CD4-positive, alpha-beta T cell (primary cell): ENCODE results near the gene ATP6V1D. TPM values are rescaled to one million over a fixed set of nuclear protein-coding genes. Genes with fewer than 3 reads are reported as not detected.
"Not testable (repeated sequence)": the region's sequence is repeated elsewhere in the genome, so short reads cannot be mapped to it uniquely, and the experiment has no call there.

Source experiments
- ATAC-seq: fragments of 200-7000 bp; cut with Tn5 transposase; one replicate; pipeline ENCODE4 v1.10.0; 2022; ENCODE audit warnings: mild to moderate bottlenecking; ENCODE audit not compliant: poor library complexity
- CTCF ChIA-PET: fragments of 350-600 bp; sonication (Branson Sonifier 250); formaldehyde crosslinking; loops from one replicate; lab custom pipeline; 2021; ENCODE audit warnings: antibody characterized with exemption, inconsistent platforms; lab: Charles Lee
- POLR2A ChIA-PET: fragments of 350-600 bp; sonication (Branson Sonifier 250); formaldehyde crosslinking; loops from one replicate; lab custom pipeline; 2021; ENCODE audit warnings: antibody characterized with exemption, inconsistent platforms; lab: Charles Lee
- DNase-seq, 14 experiments: peaks; one replicate each; pipeline ENCODE4 v3.0.0-alpha.2; 2013 to 2020; ENCODE audit warnings: mixed read lengths in 2 of 14
- H3K27ac ChIP-seq, 2 donors: one replicate each; pipeline versions ENCODE4 v1.5.1 to v1.7.0; 2013; ENCODE audit warnings: low read length in 2 of 2, low read depth in 1 of 2, mild to moderate bottlenecking in 1 of 2
- H3K27me3 ChIP-seq, 2 experiments: 1 replicate in 1 of 2; 2 replicates in 1 of 2; pipeline versions ENCODE4 v1.6.1 to v1.7.0; 2013; ENCODE audit warnings: low read length in 2 of 2, control low read depth in 1 of 2, mild to moderate bottlenecking in 1 of 2, moderate library complexity in 1 of 2; ENCODE audit not compliant: insufficient read depth in 2 of 2, control insufficient read depth in 1 of 2
- H3K36me3 ChIP-seq: one replicate; pipeline ENCODE4 v1.6.1; 2013; ENCODE audit warnings: low read length, control low read depth; ENCODE audit not compliant: insufficient read depth
- H3K4me1 ChIP-seq: one replicate; pipeline ENCODE4 v1.6.1; 2013; ENCODE audit warnings: low read length, control low read depth; ENCODE audit not compliant: insufficient read depth
- H3K4me3 ChIP-seq: one replicate; pipeline ENCODE4 v1.5.1; 2013; ENCODE audit warnings: mild to moderate bottlenecking, low read length, moderate library complexity
- H3K9me3 ChIP-seq, 2 experiments: 1 replicate in 1 of 2; 2 replicates in 1 of 2; pipeline versions ENCODE4 v1.6.1 to v1.7.0; 2013; ENCODE audit warnings: low read length in 2 of 2, mild to moderate bottlenecking in 2 of 2, control low read depth in 1 of 2, moderate library complexity in 1 of 2; ENCODE audit not compliant: control insufficient read depth in 1 of 2, insufficient read depth in 1 of 2
- H3K27ac Mint-ChIP-seq: one replicate; pipeline ENCODE4 v1.8.0; 2020; ENCODE audit warnings: mixed read lengths
- H3K27me3 Mint-ChIP-seq: one replicate; pipeline ENCODE4 v1.8.0; 2021; ENCODE audit warnings: mixed read lengths
- H3K36me3 Mint-ChIP-seq: one replicate; pipeline ENCODE4 v1.8.0; 2021; ENCODE audit warnings: low read depth, mixed read lengths
- H3K4me1 Mint-ChIP-seq: one replicate; pipeline ENCODE4 v1.8.0; 2021; ENCODE audit warnings: low read depth, mixed read lengths
- H3K4me3 Mint-ChIP-seq: one replicate; pipeline ENCODE4 v1.8.0; 2020; ENCODE audit warnings: mild to moderate bottlenecking, mixed read lengths
- H3K9me3 Mint-ChIP-seq: one replicate; pipeline ENCODE4 v1.8.0; 2020; ENCODE audit warnings: mixed read lengths
- intact Hi-C, 2 experiments: fragments of 100-400 bp; cut with DNase I in 1 of 2; cut with micrococcal nuclease in 1 of 2; formaldehyde crosslinking; loops; one replicate each; pipeline versions ENCODE4 v1.15.1 to v1.9.0; 2023 to 2025; cut with DNase I, micrococcal nuclease
- total RNA-seq, 174 experiments: library from RNA in 2 of 174; stranded (reverse) in 2 of 174; gene quantifications; one replicate each; pipeline ENCODE4 v1.2.3 and lab custom pipeline; 2021 to 2026
- TF ChIP-seq, protein P1 (sequence below): fragments of 200-600 bp; IDR thresholded peaks from one replicate; pipeline ENCODE4 v1.8.0; 2022; ENCODE audit warnings: antibody characterized with exemption, mild to moderate bottlenecking

ATP6V1D gene
- total RNA-seq, 2 experiments from 2014 or later = 25.2 to 36.2 TPM

GRCh38 chr14:67352055-67352454 is 7.5 kb downstream of the ATP6V1D start:
- no peaks in the 10 kb centered on the region for H3K4me1 ChIP-seq
- H3K27ac ChIP-seq = no peak overlapping the region
- H3K4me3 ChIP-seq = no peak overlapping the region
- DNase-seq (no peak), ATAC-seq (no peak)
- no peaks in the 10 kb centered on the region for H3K9me3 ChIP-seq
- ChIA-PET POLR2A (no interaction called here), CTCF (interaction anchor here (1.2 kb wide), 1 partner anchor 8 kb away, joined by 3 read pairs; the partner anchor contains the start of genes ATP6V1D and EIF2S1)
- H3K4me3 Mint-ChIP-seq = no peak overlapping the region
- H3K9me3 Mint-ChIP-seq = no peaks in the 10 kb centered on the region
- H3K36me3 ChIP-seq = peaks cover 36% of the 10 kb centered on the region
- peaks cover 51% of the 10 kb centered on the region for H3K36me3 Mint-ChIP-seq
- no peaks in the 10 kb centered on the region for H3K27me3 ChIP-seq
- no peak overlapping the region for H3K27ac Mint-ChIP-seq
- intact Hi-C loops = no loop called here
- TF ChIP-seq, protein P1, sequence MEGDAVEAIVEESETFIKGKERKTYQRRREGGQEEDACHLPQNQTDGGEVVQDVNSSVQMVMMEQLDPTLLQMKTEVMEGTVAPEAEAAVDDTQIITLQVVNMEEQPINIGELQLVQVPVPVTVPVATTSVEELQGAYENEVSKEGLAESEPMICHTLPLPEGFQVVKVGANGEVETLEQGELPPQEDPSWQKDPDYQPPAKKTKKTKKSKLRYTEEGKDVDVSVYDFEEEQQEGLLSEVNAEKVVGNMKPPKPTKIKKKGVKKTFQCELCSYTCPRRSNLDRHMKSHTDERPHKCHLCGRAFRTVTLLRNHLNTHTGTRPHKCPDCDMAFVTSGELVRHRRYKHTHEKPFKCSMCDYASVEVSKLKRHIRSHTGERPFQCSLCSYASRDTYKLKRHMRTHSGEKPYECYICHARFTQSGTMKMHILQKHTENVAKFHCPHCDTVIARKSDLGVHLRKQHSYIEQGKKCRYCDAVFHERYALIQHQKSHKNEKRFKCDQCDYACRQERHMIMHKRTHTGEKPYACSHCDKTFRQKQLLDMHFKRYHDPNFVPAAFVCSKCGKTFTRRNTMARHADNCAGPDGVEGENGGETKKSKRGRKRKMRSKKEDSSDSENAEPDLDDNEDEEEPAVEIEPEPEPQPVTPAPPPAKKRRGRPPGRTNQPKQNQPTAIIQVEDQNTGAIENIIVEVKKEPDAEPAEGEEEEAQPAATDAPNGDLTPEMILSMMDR = no peak
- peaks cover 23% of the 10 kb centered on the region for H3K4me1 Mint-ChIP-seq
- no peaks in the 10 kb centered on the region for H3K27me3 Mint-ChIP-seq

DNA sequence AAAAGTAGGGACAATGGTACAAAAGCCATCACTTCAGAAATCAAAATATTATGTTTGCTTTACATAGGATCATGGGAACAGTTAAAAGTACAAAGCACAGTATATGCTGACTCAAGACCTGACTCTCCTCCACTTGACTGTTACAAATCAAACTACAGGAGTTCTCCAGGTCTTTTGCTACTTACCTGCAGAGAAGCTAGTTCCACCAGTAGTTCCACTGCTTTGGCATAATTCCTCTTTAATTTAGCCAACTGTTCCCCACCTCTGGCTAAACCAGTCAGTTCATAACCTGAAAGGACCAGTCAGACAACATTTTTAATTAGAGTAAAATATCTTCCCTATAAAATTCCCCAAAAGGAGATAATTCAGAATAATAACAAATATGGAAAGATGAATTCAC is 14.0 kb downstream of the ATP6V1D start:
- TF ChIP-seq, protein P1 = no peak
- H3K27me3 ChIP-seq = no peaks in the 10 kb centered on the region
- Mint-ChIP-seq H3K9me3 (no peaks in the 10 kb centered on the region), H3K27me3 (no peaks in the 10 kb centered on the region), H3K36me3 (peaks cover 75% of the 10 kb centered on the region), H3K4me1 (no peaks in the 10 kb centered on the region), H3K4me3 (no peak overlapping the region), H3K27ac (no peak overlapping the region)
- peaks cover 67% of the 10 kb centered on the region for H3K36me3 ChIP-seq
- no peaks in the 10 kb centered on the region for H3K4me1 ChIP-seq
- H3K27ac ChIP-seq = no peak overlapping the region
- intact Hi-C loops = no loop called here
- no peaks in the 10 kb centered on the region for H3K9me3 ChIP-seq
- no peak for ATAC-seq
- ChIA-PET CTCF (no interaction called here), POLR2A (no interaction called here)
- DNase-seq = no peak
- H3K4me3 ChIP-seq = no peak overlapping the region

- Histone ChIP-seq H3K9me3 (no peaks in the 10 kb centered on the region), H3K36me3 (peaks cover 60% of the 10 kb centered on the region), H3K27ac (no peak overlapping the region), H3K27me3 (no peaks in the 10 kb centered on the region), H3K4me1 (no peaks in the 10 kb centered on the region), H3K4me3 (no peak overlapping the region)
- DNase-seq = no peak
- intact Hi-C loops = no loop called here
- ChIA-PET POLR2A (no interaction called here), CTCF (no interaction called here)
- Mint-ChIP-seq H3K36me3 (peaks cover 73% of the 10 kb centered on the region), H3K9me3 (no peaks in the 10 kb centered on the region), H3K4me3 (no peak overlapping the region), H3K27ac (no peak overlapping the region), H3K4me1 (no peaks in the 10 kb centered on the region), H3K27me3 (no peaks in the 10 kb centered on the region)
- ATAC-seq = no peak
- TF ChIP-seq, protein P1 = no peak
These were observed 15.9 kb downstream of the ATP6V1D start for GRCh38 chr14:67343601-67344230.

- H3K4me1 Mint-ChIP-seq, intact Hi-C loops, H3K9me3 ChIP-seq, CTCF ChIA-PET, H3K27me3 ChIP-seq, H3K4me1 ChIP-seq, H3K4me3 ChIP-seq, DNase-seq, H3K27ac Mint-ChIP-seq, POLR2A ChIA-PET, ATAC-seq, H3K4me3 Mint-ChIP-seq, H3K9me3 Mint-ChIP-seq, H3K27me3 Mint-ChIP-seq, H3K27ac ChIP-seq: not testable (repeated sequence)
- peaks cover 75% of the 10 kb centered on the region for H3K36me3 Mint-ChIP-seq
- H3K36me3 ChIP-seq = peaks cover 71% of the 10 kb centered on the region
These were observed 18.4 kb downstream of the ATP6V1D start for GRCh38 chr14:67341231-67341630.
